ENCODE results near the gene KRTAP1-4. TPM values are rescaled to one million over a fixed set of nuclear protein-coding genes. Genes with fewer than 3 reads are reported as not detected.
"Not testable (repeated sequence)": the region's sequence is repeated elsewhere in the genome, so short reads cannot be mapped to it uniquely, and the experiment has no call there.

Gene KRTAP1-4
- total RNA-seq, 1 donor from 2014 or later: not detected

DNA sequence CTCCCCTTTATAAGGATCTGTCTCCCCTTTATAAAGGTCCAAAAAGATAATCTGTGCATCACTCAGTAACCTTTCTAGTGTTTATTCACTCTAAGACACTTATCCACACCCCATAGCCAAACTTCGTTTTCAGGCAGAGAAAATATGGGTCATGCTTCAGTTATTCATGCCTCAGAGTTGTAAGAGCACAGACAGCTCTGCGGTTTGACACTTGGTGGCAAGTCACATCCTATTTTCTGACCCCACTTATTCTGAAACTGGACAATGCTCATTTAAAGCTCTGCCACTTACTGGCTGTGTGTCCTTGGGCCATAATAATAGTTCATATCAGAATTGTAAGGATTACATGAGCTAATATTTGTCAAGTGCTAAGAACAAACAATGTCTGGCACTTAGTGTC is 19.1 kb upstream of the KRTAP1-4 start:
- ATAC-seq: no peak
- DNase-seq (ENCODE audit: low spot score): no peak

DNA sequence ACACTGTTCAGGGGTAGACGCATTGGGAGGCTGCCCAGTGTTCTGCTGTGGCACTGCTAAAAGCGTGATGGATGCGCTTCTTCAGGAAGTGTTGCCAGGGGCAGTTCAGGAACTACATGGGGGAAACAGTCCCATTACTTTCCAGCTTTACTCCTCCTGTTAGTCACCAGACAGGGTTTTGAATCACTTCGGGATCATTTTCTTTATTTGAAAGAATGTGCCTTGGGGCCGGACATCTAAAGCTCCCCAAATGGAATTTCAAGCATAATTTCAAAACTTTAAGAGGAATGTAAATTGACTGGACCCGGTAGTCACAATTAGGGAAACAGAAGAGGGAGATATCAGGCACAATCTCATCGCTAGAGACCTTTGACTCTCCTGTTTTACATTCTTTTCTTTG is 18.4 kb upstream of the KRTAP1-4 start:
- DNase-seq (ENCODE audit: low spot score) (no peak), ATAC-seq (no peak)

DNA sequence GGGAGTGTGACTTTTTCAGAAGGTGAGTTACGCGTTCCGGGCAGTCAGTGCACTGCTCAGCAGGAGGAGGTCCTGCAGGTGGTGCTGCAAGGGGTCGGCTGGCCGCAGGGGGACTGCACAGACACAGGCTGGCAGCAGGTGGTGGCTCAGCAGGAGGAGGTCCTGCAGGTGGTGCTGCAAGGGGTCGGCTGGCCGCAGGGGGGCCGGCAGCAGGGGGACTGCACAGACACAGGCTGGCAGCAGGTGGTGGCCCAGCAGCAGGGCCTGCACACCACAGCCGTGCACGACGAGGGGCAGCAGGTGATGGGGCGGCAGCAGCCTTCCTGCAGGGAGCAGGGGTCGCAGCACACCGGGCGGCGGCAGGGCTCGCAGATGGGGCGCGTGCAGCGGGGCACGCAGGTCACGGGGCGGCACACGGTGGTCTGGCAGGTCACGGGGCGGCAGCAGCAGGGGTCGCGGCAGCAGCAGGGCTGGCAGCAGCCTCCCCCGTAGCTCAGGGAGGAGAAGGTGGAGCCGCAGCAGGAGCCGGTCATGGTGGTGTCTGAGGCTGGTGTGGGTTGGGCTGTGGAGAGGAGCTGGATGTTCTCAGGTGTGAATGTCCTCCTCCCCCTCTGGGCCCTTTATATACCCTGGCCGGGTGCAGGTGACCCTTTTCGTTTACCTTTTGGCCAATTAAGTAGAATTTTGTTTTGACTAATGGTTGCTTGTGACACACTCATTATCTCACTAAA is 16.9 kb upstream of the KRTAP1-4 start, which contains the start of gene KRTAP2-1:
TSS of gene KRTAP2-1 (minus strand) at position 582 of the 731 bp plus-strand sequence. CDS start at position 533, 49 bp downstream.
- ATAC-seq; DNase-seq (ENCODE audit: low spot score): not testable (repeated sequence)

DNA sequence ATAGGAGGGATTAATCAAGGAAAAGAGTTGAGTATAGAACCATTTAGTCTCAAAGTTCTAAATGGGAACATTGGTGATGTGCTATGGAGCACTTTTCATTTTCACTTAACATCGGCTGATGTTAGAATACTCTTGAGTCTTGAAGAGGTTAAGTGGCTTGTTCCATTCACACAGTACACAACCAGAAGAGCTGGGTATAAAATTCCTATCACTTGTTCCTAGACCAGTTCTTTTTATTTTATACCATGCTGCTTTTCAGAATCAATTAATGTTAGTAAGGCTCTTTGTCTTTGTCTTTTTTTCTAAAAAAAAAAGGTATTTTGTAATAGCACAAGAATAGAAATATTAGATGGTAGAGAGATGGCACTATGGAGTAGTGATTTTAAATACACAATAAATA is 13.0 kb upstream of the KRTAP1-4 start:
- ATAC-seq: no peak

DNA sequence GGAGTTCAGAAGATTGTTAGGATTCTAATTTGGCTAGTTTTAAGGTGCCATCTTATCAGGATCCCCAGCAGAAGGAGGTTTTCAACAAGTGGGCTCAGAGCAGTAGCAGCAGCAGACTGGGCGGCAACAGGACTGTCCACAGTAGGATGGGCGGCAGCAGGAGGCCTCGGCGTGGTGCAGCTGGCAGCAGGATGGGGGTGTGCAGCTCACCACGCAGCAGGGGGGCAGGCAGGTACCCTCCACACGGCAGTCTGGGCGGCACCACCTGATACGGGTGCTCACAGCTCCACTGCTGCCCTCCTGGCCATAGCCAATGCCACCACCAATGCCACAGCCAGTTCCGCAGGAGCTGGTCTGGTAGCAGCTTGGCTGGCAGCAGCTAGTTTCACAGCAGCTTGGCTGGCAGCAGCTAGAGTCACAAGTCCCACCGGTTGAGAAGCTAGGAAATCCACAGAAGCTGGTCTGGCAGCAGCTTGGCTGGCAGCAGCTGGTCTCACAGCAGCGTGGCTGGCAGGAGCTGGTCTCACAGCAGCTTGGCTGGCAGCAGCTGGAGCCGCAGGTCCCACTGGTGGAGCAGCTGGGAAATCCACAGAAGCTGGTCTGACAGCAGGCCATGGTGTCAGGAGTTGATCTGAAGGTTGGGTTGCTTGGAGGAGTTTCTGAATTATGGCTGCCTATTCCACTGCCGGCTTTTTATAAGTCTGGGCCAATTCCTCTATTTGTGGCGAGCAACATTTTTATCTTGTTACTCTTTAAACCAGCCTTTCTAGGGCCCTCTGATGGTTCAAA is 11.0 kb upstream of the KRTAP1-4 start, which contains the start of gene KRTAP1-1:
TSS of gene KRTAP1-1 (minus strand) at position 668 of the 789 bp plus-strand sequence. CDS start at position 615, 53 bp downstream.
- not testable (repeated sequence) for ATAC-seq; DNase-seq (ENCODE audit: low spot score)

More for the DNA sequence above, 13.0 kb upstream of the KRTAP1-4 start:
- no peak for DNase-seq (ENCODE audit: low spot score)

DNA sequence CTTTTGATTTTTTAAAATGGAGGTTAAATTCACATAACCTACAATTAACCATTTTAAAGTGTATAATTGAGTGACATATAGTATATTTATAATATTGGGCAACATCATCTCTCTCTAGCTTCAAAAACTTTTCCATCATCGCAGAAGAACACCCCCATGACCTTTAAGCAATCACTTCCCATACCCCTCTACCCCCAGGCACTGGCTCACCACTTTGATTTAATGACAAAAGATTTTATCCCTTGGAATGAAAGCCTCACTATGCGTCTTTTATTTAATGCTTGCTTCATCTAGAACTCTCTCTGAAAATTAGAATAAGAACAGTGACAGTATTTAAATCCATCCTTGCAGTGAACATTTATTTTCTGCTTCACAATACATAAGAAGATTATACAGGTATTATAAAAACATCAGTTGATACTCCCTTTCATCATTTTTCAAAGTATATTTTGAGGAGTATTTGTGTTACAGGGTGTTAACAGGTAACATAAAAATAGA is 7.9 kb upstream of the KRTAP1-4 start:
- ATAC-seq (no peak), DNase-seq (ENCODE audit: low spot score) (no peak)

DNA sequence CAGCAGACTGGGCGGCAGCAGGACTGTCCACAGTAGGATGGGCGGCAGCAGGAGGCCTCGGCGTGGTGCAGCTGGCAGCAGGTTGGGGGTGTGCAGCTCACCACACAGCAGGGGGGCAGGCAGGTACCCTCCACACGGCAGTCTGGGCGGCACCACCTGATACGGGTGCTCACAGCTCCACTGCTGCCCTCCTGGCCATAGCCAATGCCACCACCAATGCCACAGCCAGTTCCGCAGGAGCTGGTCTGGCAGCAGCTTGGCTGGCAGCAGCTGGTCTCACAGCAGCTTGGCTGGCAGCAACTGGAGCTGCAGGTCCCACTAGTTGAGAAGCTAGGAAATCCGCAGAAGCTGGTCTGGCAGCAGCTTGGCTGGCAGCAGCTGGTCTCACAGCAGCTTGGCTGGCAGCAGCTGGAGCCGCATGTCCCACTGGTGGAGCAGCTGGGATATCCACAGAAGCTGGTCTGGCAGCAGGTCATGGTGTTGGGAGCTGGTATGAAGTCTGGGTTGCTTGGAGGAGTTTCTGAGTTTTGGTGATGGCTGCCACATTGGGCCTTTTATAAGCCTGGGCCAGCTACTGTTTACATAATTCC is 4.4 kb upstream of the KRTAP1-4 start, which contains the start of gene KRTAP1-3:
TSS of gene KRTAP1-3 (minus strand) at position 529 of the 590 bp plus-strand sequence. CDS start at position 476, 53 bp downstream.
- ATAC-seq; DNase-seq (ENCODE audit: low spot score): not testable (repeated sequence)

DNA sequence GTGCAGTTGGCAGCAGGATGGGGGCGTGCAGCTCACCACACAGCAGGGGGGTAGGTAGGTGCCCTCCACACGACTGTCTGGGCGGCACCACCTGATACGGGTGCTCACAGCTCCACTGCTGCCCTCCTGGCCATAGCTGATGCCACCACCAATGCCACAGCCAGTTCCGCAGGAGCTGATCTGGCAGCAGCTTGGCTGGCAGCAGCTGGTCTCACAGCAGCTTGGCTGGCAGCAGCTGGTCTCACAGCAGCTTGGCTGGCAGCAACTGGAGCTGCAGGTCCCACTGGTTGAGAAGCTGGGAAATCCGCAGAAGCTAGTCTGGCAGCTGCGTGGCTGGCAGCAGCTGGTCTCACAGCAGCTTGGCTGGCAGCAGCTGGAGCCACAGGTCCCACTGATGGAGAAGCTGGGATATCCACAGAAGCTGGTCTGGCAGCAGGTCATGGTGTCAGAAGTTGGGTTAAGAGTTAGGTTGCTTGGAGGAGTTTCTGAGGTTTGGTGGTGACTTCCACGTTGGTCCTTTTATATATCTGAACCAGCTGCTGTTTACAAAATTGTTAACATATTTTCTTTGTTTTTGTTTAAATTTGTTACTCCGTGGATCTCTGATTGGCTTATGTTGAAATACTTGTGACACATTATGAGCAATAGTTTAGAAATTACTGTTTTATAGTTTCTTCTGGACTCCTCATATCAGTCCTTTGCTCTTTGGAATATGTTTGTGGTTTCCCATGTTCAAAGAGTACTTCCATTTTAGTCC is 3.1 kb downstream of the KRTAP1-4 start, which contains the start of gene KRTAP1-5:
TSS of gene KRTAP1-5 (minus strand) at position 494 of the 757 bp plus-strand sequence. CDS start at position 441, 53 bp downstream.
- ATAC-seq (no peak), DNase-seq (ENCODE audit: low spot score) (no peak)

DNA sequence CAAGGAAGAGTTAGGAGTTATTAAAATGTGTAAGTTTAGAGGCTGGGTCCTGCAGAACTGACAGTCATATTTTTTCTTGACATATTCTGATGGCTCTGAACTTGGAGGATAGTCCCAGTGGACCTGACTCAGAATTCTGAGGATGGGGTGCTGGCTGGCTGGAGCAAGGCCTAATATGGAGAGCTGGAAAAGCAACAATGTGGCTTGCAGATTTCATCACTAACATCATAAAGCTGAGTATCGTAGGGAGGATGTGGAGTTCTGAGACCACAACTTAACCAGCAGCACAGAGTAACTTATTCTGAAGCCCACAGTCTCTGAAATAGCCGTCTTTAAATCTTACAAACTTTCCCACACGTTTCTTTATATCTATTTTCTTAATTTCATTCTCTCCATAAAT is 5.3 kb downstream of the KRTAP1-4 start:
- DNase-seq (ENCODE audit: low spot score) (no peak), ATAC-seq (no peak)

DNA sequence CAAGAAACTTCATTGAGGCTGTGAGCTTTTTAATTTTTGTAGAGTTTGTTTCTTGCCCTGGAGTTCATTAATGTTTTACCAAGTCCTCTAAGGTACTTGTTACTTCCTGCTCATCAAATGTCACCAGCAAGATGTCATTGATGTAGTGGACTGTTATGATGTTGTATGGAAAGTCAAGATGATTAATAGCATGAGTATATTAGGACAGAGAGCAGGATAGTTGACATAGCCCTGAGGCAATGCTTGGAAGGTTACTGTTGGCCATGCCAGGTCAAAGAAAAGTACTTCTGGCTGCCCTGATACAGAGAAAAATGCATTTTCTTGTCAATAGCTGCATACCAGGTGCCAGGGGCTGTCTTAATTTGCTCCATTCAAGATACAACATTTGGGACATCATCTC is 9.7 kb downstream of the KRTAP1-4 start:
- DNase-seq (ENCODE audit: low spot score) (no peak), ATAC-seq (no peak)

DNA sequence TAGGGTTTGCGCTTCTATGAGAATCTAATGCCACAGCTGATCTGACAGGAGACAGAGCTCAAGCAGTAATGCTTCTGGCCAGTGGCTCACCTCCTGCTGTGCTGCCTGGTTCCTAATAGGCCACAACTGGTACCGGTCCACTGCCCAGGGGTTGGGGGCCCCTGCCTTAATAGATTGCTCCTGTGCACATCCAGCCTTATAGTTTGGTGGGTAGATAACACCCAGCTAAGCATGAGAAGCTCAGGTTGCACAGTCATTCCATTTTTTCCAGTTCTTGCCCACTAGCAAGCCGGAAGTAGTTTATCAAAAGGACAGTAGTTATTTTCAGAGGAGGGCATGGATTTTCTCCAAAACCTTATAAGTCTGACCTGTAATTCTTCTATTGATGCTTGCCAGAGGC is 10.6 kb downstream of the KRTAP1-4 start:
- no peak for ATAC-seq

DNA sequence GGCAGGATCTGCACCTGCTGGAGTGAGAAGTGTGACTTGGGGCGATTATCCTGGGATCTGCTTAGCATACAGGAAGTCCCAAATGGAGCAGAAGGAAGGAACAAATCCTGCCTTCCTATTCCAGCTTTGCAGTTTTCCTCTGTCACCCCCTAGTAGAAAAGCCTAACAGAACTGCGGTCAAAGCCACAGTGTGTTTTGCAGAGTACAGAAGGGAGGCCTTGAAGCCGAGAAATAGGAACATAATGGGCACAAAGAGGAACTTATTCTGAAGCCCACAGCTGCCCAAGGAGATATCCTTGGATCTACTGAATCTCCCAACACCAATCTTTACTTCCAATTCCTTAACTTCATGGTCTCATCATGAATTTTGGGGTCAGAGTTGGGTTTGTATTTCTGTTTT is 11.5 kb downstream of the KRTAP1-4 start:
- ATAC-seq (no peak), DNase-seq (ENCODE audit: low spot score) (no peak)

More for the DNA sequence above, 10.6 kb downstream of the KRTAP1-4 start:
- no peak for DNase-seq (ENCODE audit: low spot score)

DNA sequence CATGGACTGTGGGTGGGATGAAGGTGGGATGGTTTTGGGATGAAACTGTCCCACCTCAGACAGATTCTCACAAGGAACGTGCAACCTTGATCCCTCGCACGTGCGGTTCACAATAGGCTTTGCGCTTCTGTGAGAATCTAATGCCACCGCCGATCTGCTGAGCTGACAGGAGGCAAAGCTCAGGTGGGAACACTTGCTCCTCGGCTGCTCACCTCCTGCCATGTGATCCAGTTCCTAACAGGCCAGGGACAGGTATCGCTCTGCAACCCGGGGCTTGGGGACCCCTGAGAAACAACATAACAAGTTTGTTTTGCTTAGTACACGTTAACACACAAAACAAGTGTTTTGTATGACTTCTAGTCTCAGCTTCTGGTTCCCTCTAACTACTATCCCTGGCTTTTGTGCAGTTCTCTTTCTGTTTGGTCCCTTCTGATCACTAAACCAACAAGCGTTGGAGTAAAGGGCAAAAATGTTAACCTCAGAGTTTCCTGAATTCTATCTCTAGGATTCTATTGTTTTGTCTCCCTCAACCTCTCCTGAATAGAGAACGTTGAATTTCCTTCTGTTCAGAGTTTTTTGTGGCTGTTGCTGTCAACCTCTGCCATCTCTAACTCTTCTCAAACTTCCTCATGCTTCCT is 13.3 kb downstream of the KRTAP1-4 start:
- ATAC-seq (no peak), DNase-seq (ENCODE audit: low spot score) (no peak)

DNA sequence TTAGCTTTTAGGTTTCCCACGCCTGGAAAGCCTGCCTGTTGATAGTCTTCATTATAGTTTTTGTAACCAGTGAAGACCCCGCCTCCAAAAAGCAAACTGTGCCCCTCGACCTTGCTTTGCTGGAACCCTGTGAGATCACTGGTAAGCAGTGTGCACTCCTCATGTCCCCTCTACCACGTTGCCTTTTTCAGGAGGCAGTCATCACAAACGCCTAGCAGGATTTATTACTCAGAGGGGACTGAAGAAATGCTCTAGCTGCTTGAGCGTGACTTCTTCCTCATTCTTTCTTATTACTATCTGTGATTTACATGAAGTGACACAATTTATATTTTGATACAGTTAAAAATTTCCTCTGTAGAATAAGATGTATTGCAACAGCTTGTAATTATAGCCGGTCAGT is 14.5 kb downstream of the KRTAP1-4 start:
- no peak for ATAC-seq

DNA sequence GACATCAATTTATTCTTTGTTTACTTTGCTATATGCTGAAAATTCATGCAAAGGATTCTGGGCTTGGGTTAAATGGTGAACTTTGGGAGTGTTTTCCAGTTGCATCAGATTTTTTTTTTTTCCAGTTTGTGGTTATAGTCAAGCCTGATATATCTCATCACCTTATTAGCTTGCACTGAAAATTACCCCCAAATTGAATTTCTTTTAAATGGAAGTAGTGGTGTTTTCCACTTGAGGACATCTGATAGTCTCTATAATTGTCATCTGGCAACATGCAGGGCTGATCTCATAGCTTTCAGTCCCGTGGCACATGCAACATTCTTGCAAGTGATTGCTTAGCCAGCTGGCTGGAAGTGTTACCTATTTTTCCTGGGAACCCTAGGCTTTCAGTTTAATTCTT is 16.4 kb downstream of the KRTAP1-4 start:
- DNase-seq (ENCODE audit: low spot score): no peak
- no peak for ATAC-seq

More for the DNA sequence above, 14.5 kb downstream of the KRTAP1-4 start:
- DNase-seq (ENCODE audit: low spot score): no peak

DNA sequence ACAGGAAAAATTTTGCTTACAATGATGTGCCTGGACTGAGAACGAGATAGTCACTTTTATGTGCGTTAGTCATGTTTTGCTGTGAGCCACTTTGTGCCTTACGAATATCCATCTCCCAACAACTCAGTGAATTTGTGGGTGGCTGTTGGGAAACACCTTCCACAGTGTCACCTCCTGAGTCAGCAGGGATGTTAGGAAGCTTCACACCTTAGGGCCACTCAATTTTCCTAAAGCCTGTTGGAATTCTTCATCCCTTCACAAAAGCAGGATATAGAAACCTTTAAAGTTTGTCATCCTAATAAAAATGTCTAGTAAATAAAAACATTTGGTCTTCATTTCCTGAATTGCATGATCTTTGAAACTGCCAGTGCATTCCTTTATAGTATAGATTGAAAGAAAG is 16.8 kb downstream of the KRTAP1-4 start:
- ATAC-seq (no peak), DNase-seq (ENCODE audit: low spot score) (no peak)

DNA sequence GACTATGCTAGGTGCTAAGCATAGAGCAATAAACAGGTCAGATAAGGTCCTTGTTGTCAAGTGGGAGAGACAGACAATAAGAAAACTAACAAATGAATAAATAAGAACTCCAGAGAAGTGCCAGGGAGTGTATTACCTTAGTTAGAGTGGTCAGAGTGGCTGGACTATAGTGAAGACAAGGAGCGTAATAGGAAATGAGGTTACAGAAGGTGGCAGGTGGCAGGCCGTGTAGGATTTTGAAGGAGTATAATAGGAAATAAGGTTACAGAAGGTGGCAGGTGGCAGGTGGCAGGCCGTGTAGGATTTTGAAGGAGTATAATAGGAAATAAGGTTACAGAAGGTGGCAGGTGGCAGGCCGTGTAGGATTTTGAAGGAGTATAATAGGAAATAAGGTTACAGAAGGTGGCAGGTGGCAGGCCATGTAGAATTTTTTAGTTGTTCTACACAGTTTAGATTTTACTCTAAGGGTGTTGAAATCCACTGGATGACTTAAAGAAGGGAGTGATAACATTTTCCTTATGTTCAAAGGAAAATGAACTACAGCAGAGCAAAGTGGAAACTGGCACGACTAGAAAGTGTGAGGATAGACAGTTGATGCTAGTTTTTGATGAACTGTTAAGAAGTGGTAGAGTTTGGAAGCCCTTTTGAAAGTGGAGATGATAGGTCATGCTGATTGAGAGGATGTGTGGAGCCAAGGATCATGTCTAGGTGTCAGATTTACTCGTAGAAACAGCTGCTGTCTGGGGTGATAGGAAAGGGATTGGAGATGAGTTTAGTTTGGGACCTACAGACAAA is 17.5 kb downstream of the KRTAP1-4 start:
- no peak for DNase-seq (ENCODE audit: low spot score)

DNA sequence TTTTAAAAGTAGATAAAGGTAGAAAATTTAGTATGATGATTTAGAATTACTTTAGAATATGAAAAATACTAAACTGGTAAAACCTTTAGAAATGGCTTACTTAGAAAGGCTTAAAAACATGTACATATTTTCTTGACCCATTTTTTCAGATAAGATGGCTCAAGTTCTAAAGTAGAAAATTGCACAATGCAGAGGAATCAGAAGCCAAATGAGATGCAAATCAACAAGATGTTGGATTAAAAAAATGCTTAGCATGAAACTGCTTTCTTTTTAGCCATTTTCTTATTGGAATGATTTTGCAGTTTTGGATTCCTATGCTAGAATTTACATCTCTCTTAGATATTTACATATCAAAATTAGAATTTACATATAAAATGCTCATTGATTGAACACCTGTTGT is 19.6 kb downstream of the KRTAP1-4 start:
- ATAC-seq: no peak
- no peak for DNase-seq (ENCODE audit: low spot score)

More for the DNA sequence above, 17.5 kb downstream of the KRTAP1-4 start:
- ATAC-seq: no peak

DNA sequence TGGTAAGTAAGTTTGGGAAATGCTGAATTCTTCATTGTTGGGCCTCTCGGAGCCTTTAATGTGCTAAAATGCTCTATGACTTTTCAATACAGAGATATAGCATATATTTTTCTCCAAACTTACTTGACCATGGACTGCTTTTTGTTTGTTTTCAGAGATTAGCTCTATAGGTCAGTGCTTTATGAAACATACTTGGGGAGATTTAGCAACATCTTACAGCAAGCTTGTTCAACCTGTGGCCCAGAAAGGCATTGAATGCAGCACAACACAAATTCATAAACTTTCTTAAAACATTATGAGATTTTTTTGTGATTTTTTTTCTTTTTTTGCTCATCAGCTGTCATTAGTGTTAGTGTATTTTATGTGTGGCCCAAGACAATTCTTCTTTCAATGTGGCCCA is 20.1 kb downstream of the KRTAP1-4 start:
- ATAC-seq: no peak
- DNase-seq (ENCODE audit: low spot score): no peak

Measured in left lobe of liver (tissue), 2 donors.